GM12873 (cell line): ENCODE measurements around the gene RIMBP2.

Experiments
- CTCF ChIP-seq: IDR thresholded peaks from 2 replicates; pipeline ENCODE4 v1.5.1; 2012; ENCODE audit warnings: low read depth, mild to moderate bottlenecking, moderate library complexity, low read length, control low read depth; ENCODE audit not compliant: insufficient read depth; ENCODE audit errors: missing control alignments

RIMBP2 gene

GRCh38 chr12:130351326-130351725, 364.8 kb downstream of the RIMBP2 start:
- TF ChIP-seq CTCF: no peak

GRCh38 chr12:130350715-130351114, 365.4 kb downstream of the RIMBP2 start:
- no peak for TF ChIP-seq CTCF

GRCh38 chr12:130347588-130347987, 368.5 kb downstream of the RIMBP2 start:
- TF ChIP-seq CTCF: no peak
